HG02938 (cell line): Measurements from ENCODE around the gene NHP2.

ENCODE experiments used
- ATAC-seq: cut with Tn5 transposase; IDR thresholded peaks from one replicate; pipeline ENCODE4 v1.9.1; 2021; ENCODE audit warnings: mild to moderate bottlenecking, moderate library complexity; ENCODE audit not compliant: unreplicated experiment

NHP2 gene

GRCh38 chr5:178176791-178177190, 23.1 kb upstream of the NHP2 start:
- ATAC-seq, result no peak

DNA sequence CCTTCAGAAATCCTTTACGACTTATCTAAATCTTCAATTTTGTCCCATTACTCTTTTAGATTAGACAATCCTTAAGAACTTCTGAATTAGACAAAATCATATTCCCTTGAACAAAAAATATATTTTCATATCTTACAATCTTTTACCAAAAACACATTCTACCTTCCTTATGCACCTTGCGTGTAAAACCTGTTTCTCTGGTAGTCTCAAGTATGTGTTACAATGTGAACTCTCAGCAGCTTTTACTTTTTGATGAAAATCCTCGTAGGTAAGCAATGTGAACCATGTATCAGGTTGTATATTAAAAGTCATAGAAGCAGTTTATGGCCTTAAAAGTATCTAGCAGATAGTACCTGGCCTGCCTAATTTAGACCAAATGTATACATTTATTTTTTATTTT, 20.8 kb upstream of the NHP2 start:
- no peak for ATAC-seq

DNA sequence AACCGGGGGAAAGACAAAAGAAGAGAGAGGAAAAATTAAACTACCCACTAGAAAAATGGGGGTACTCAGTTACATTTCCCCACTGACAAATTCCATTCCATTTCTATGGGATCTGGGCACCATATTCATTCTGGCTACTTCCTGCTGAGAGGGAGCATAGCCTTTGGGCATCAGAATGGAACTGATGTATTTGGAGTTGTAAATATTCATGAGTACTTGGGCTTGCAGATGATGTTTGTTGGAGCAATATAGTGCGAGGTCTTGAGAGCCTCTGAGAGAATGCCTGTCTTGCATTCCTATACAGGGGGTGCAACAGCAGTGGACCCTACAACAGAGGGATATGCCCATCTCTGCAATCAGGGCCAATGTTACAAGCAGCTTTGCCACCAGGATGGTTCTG, 16.8 kb upstream of the NHP2 start:
- ATAC-seq, result no peak

- no peak for ATAC-seq
Observed at GRCh38 chr5:178165581-178165980, 11.9 kb upstream of the NHP2 start.

- peak; percentile 80 for ATAC-seq
Observed at GRCh38 chr5:178163772-178164735, 10.4 kb upstream of the NHP2 start.

DNA sequence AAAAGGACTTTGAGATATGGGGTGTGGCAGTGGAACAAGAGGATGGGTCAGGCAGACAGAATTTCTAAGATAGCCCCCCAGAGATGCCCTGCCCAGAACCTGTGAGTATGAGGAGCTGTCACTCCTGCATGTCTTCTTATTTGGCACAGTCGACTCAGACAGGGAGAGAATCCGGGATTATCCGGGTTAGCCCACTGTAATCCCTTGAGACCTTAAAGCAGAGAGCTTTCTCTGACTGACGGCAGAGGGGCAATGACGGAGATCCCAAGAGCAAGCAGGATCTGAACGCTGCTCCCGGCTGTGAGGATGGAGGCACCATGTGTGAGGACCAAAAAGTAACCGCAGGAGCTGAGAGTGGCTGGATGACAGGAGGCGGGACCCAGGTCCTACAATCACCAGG, 8.8 kb upstream of the NHP2 start:
- no peak for ATAC-seq

GRCh38 chr5:178160176-178160575, 6.5 kb upstream of the NHP2 start:
- ATAC-seq, result no peak

GRCh38 chr5:178155065-178155464, 1.4 kb upstream of the NHP2 start:
- no peak for ATAC-seq

- ATAC-seq, result no peak
Observed at GRCh38 chr5:178152491-178153444, 917 bp downstream of the NHP2 start.

DNA sequence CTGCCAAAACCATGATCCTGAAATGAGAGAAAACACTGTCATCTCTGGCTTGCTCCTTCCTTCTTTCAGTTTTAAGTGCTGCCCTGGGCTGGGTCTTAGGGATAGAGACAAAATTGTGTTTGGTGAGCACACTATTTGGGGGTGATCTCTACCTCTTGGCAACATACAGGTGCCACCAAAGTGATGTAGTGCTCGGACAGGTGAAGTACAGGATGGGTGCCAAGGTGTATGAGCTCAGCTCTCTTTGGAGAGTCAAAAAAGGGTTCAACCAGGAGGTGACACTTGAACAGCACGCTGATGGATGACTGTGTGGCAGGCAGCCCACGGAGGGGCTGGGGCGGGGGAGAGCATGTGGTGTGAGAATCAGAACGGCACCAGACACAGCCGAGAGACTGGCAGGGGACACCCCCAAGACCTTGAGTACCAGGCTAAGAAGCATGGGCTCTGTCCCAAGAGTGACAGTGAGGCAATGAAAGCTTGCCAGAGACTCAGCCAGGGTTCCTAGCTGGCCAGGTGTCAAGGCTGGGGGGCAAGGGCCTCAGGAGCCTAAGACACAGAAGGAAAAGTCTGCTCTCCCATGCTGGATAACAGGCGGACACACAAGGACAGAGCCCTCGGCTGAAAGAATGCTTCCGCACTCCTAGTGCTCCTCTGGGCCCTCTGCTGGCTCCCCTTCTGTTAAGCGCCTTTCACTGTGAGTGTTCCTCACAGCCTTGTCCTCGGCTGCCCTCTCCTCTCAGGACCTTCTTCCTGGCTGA, 2.5 kb downstream of the NHP2 start:
- no peak for ATAC-seq

DNA sequence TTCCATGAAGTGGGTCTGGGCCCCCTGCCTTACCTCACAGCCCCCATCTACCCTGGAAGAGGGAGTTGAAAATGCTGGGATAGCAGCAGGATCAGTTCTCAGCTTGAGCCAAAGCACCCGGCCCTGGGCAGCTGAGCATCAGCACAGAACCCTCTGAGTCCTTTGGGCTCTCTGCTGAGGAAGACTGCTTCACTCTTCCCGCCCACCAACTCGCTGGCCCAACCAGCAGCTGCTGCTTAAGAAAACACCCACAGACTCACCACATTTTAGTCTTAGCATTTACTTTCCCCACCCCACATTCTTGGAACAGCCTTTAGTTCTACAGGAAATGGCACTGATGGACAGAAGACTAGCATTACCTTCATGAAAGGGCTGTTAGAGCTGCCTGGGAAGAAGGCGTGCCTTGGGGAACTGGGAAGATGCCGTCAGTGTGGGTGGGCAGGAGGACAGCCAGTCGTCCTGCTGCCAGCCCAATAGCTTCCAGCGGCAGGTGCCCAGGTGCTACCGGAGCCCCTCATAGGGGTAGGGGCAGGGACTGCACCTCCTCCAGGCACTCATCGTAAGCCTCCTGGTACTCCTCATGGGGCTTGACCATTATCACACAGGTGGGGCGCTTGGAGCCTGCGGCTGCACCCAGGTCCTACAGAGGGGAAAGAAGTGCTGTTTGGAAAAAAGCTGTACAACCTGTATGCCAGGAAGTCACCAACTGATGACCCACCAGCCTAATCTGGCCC, 4.3 kb downstream of the NHP2 start:
- no peak for ATAC-seq

- no peak for ATAC-seq
Observed at GRCh38 chr5:178147406-178147805, 6.3 kb downstream of the NHP2 start.

- peak; percentile 60 for ATAC-seq
Observed at GRCh38 chr5:178145965-178146820, 7.5 kb downstream of the NHP2 start.

- no peak for ATAC-seq
Observed at GRCh38 chr5:178143901-178144300, 9.8 kb downstream of the NHP2 start.

DNA sequence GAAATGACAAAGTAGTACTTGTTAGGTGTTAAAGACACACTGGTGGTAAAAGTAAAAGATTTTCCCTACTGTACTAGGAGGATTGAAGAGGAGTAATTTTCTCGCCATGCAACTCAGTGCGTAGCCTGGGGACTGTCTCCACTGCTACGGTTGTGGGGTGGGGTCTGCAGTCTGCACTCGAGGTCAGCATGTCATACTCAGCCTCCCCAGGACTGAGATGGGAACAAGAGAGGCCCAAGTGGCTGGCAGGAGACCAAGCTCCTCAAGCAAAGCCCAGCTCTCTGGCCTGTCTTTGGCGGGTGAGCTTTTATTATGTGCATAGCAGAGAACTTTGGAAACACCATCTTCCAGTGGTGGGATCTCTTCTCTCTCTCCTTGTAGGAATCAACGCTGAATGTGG, 10.4 kb downstream of the NHP2 start:
- ATAC-seq, result no peak

- ATAC-seq, result no peak
Observed at GRCh38 chr5:178142642-178143041, 11.0 kb downstream of the NHP2 start.

DNA sequence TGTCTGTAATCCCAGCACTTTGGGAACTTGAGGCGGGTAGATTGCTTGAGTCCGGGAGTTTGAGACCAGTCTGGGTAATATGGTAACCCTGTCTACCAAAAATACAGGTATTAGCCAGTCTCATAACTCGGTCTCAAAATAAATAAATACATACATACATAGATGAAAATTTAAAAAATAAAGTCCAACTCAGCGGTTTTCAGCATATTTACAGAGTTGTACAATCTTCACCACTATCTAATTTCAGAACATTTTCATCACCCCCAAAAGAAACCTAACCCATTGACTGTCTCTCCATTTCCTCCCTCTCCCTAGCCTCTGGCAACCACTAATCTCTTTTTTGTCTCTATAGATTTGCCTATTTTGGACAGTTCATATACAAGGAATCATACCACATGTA, 12.1 kb downstream of the NHP2 start:
- ATAC-seq, result no peak

DNA sequence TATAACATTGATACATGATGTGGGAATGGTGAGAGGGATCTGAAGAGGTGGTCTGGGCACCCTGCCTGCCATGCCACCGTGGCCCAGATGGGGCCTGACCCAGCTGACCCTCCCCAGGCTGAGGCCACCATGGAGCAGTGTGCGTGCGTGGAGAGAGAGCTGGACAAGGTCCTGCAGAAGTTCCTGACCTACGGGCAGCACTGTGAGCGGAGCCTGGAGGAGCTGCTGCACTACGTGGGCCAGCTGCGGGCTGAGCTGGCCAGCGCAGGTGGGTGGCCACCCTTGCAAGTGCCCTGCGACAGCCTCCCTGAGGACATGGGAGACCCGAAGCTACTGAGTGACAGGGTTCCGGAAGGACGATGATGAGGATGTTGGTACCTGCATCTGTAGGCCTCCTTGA, 15.7 kb downstream of the NHP2 start:
- ATAC-seq, result no peak

DNA sequence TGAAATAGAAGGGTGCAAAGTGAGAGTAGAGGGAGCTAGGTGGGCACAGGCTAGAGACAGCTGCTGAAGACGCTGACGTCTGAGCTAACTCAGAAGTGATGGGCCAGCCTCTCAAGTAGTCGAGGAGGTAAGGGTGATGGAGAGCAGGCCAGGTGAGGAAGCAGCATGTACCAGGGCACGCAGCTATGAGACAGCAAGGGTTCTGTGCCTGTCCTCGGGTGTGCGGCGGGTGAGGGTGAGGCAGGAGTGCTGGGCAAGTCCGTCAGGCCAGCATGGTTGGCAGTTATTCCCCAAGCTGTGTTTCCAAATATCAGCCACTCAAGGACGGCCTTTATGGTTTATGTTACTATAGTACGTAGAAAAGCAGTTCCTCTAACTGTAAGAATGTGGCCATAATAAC, 16.7 kb downstream of the NHP2 start:
- ATAC-seq, result no peak
